Activated T-cell treated with anti-CD3 and anti-CD28 coated beads for 48 hours (primary cell): ENCODE measurements around the gene UQCC3.
A peak's percentile ranks its signal among the peaks of the same experiment; 100 is the strongest.
"Not testable (repeated sequence)": the region's sequence is repeated elsewhere in the genome, so short reads cannot be mapped to it uniquely, and the experiment has no call there.

Experiments
- DNase-seq: peaks from one replicate; pipeline ENCODE4 v3.0.0-alpha.2; 2020; ENCODE audit warnings: low read depth

UQCC3 gene

GRCh38 chr11:62671608-62672389 lies at the start of gene UQCC3, which contains the start of gene LBHD1:
Gene UQCC3 (plus strand): TSS chr11:62671673. CDS start chr11:62671746, 73 bp downstream.
Gene LBHD1 (minus strand): TSS chr11:62672267. CDS start chr11:62670031, 2,236 bp downstream.
- DNase-seq: peak; percentile 67

DNA sequence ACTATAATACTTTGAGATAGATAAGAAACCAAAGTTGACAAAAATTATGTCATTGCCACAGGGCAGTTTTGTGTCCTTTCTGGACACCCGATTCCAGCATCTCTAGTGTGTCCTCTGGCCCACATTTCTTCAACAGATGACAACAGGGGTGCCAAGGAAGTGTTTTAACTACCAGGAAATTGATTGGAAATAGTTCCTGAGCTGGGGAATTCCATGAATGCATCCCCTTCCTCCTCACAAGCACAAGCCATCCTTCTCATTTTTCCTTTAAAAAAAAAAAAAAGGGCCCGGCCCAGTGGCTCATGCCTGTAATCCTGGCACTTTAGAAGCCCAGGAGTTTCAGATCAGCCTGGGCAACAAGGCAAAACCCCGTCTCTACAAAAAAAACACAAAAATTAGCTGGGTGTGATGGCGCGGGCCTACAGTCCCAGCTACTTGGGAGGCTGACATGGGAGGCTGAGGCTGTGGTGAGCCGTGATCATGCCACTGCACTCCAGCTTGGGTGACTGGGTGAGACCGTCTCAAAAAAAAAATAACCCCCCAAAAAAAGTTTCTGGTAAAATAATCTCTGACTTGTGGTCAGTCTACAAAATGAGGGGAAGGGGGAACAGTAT lies 48.9 kb upstream of the UQCC3 start:
- no peak for DNase-seq

DNA sequence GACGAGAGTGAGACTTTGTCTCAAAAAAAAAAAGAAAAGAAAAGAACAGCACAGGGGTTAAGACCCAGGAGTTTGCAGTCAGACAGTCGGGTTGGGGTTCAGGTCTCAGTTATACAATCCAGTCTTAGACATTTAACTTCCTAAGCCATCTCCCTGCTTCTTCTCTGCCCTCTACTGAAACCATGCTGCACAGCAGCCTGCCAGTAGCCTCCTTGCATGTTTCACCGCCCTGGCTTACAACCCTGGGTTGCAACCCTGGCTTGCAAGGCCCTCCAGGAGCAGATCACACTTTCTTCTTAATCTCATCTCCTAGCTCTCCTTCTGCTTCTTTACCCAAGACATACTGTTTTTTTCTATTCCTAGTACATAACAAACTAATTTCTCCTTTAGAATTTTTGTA lies 43.8 kb upstream of the UQCC3 start:
- no peak for DNase-seq

- no peak for DNase-seq
These were observed 39.0 kb upstream of the UQCC3 start for GRCh38 chr11:62632492-62632891.

DNA sequence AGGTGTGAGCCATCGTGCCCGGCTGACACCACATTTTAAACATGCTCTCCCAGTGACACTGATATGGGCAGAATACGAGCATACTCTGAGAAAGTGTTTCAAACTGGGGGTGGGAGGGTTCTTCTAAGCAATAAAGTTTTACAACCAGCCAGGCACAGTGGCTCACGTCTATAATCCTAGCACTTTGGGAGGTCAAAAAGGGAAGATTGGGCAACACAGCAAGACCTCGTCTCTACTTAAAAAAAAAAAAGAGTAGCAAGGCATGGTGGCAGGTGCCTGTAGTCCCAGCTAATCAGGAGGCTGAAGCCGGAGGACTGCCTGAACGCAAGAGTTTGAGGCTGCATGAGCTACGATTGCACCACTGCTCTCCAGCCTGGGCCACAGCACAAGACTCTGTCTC lies 27.3 kb upstream of the UQCC3 start:
- DNase-seq: no peak

DNA sequence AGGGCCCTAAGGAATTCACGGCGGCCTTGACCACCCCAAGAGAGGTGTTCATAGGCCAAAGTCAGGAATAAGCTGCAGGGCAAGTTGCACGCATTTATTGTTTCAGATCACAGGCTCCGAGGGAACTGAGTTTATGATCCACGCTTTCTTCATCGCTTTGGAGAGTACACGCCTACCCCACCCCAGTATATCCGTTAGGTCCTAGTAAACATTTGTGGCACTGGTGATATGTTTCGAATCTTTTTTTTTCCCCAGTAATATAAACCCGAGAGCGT lies 25.9 kb upstream of the UQCC3 start:
- DNase-seq: no peak

DNA sequence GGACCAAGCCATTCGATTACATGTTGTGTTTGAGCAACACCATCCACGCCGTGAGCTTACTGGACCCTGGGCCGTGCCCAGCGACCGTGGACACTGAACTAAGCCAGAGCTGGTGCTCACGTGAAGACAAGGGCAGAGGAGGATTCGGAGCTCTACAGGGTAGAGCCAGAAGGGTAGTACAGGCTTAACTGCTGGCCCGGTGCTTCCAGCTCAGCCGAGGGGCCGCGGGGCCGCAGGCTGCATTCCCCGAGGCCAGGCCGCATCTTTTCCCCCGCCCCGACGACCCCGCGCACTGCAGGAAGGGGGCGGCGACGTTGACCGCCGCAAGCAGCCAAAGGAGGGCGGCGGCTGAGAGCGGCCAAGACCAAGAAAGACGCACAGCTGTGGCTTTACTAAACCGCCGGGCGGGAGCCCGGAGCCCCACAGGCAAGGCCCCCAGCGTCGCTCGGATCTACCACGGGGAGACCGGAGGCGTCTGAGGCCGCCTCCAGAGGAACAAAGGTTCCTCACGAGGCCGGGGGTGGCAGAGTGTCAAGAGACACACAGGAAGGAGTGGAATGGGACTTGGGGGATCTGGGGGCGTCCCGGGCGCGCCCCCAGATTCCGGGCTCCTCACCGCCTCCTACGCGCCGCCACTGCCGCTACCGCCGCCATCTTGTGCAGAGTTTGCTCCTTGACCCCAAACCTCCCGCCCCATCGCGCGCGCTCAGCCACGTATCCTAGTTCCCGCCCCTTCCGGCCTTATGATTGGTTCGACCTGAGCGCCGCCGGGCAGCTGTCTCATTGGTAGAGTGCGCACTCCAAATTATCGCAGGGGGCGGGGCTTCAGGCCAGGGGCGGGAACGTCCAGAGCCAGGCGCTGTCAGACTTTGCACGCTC lies 25.3 kb upstream of the UQCC3 start, which contains the start of gene GANAB:
Gene GANAB, minus strand, starts transcription at position 668 of the 879 bp plus-strand sequence. Its CDS starts 14 bp downstream, at position 654.
- peak; percentile 99 for DNase-seq

GRCh38 chr11:62646825-62647608 lies 24.5 kb upstream of the UQCC3 start:
- DNase-seq: no peak

GRCh38 chr11:62647609-62648005 lies 23.9 kb upstream of the UQCC3 start:
- no peak for DNase-seq

GRCh38 chr11:62648185-62648966 lies 23.1 kb upstream of the UQCC3 start:
- no peak for DNase-seq

GRCh38 chr11:62648967-62649364 lies 22.5 kb upstream of the UQCC3 start:
- DNase-seq: no peak

- no peak for DNase-seq
These were observed 22.0 kb upstream of the UQCC3 start for GRCh38 chr11:62649486-62649885.

- not testable (repeated sequence) for DNase-seq
These were observed 21.2 kb upstream of the UQCC3 start for GRCh38 chr11:62650283-62650682.

- DNase-seq: no peak
These were observed 19.1 kb upstream of the UQCC3 start for GRCh38 chr11:62652161-62653006.

DNA sequence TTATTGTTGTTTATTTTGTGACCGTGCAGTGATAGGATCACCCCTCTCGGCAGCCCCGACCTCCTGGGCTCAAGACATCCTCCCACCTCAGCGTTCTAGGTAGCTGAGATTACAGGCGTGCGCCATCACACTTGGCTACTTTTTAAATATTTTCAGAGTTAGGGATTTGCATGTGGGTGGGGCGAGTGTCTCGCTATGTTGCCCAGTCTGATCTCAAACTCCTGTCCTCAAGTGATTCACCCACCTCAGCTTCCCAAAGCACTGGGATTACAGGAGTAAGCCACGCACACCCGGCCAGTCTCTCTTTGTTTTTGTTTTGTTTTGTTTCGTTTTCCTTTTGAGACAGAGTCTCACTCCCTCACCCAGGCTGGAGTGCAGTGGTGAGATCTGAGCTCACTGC lies 17.2 kb upstream of the UQCC3 start:
- no peak for DNase-seq

DNA sequence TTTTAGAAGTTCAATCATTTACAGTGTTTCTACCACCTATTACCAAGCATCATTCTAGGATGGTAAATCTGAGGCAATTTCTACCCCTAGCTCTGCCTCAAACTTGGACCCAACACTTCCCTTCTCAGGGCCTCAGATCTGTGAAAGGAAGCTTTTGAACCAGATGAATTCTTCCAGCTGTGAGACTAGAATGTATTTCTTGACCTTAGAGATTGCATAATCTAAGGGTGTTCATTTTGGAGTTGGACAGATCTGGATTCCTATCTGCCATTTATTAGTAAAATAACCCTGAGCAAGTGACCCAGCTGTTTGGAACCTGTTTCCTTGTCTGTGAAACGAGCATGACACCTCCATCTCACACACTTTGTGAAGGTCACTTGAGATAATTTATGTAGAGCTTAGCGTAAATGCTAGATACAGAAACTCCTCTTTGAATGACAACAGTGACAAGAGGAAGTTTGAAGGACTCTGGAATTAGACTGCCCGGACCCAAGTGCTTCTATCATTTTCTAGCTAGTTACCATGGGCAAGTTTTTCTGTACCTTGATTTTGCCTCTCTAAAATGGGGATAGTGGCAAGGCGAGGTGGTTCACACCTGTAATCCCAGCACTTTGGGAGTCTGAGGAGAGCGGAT lies 14.6 kb upstream of the UQCC3 start:
- no peak for DNase-seq

DNA sequence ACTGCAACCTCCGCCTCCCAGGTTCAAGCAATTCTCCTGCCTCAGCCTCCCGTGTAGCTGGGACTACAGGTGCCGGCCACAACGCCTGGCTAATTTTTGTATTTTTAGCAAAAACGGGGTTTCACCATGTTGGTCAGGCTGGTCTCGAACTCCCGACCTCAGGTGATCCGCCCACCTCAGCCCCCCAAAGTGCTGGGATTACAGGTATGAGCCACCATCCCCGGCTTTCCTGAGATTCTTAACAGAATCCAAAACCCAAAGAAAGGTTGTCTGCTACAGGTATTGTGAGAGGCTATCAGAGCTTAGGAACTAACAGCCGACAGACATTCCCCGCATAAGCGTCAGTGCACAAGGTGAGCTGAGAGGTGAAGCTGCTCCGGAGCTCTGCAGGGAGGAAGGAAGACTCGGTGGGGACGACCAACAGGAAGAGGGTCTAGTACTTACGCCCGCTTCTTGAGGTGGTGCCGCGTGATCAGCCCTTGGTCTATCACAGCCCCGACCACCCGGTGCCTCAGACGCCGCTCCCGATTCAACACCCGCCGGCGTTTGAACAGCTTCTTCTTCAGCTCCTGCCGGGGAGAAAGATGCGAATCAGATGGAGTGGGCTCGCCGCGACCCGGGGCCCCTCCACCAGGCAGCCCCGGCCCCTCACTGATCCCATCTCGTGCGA lies 6.9 kb upstream of the UQCC3 start:
- DNase-seq: no peak

DNA sequence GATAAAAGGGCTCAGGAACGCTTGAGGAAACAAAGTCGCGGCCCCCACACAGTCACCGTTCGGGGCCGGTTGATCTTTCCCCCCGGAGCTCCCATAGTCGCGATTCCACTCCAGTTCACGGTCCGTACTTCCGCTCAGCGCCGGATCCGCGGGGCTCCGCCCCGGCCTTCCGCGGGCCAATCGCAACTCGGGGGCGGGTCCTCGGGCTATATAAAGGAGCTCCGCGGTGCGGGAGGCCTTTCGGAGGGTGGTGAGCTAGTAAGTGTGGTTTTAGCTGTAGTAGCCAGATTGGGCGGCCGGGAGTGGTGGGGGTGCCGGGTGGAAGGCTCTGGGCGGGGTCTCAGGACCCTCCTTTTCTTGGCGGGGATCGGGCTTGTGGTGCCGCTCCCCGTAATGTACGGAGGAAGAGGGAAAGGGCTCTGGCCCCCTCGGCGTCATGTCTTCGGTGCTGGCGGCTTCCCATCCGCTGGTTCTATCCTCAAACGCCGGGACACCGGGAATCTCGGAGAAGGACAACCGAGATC lies 6.3 kb upstream of the UQCC3 start, which contains the start of the genes C11orf98 and CSKMT:
Gene C11orf98, minus strand, starts transcription at position 136 of the 524 bp plus-strand sequence. Its CDS starts 41 bp downstream, at position 95.
Gene CSKMT, plus strand, starts transcription at position 238 of the 524 bp plus-strand sequence. CDS start 568 bp downstream, outside the sequence.
- peak; percentile 95 for DNase-seq
